NCI-H1105 (cell line): ENCODE measurements around the gene CACNB2.
A peak's percentile ranks its signal among the peaks of the same experiment; 100 is the strongest.

Source experiments
- DNase-seq: peaks from one replicate; lab custom pipeline; 2025; lab: John Stamatoyannopoulos, UW

The CACNB2 gene

DNA sequence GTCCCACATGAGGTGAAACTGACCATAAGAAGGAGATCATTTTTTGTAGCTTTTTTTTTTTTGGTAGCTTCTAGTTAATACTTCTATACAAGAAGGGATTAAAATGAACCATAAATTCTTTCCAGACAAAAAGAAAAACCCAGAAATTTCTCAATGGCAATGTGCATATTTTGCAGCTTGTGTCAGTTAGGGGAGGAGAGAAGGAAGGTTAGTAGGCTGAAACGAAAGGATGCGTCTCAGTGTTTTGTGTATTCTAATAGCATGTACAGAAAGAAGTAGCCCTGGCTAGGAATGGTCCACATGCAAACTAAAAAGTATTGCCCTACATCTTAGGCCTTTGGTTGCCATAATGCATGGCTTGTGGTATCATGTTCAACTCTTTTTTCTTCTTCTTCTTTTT lies 90.6 kb downstream of the CACNB2 start:
- DNase-seq: no peak

DNA sequence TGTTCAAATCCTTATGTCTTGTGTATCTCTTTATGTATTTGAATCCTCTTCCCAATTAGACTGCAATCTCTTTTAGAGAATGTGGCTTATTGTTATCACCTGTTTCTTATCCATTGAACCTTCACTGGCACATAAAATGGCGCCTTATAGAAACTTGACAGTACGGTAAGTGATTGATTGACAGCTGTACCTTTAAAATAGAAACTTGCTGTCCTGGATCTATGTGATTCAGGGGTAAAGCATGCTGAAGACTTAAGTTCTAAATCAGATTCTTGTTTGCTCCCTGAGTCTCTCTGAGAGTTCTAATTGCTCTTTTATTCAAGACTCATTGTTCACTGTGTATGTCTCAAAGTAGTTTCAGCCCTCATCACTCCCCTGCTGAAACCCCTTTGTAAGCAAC lies 91.3 kb downstream of the CACNB2 start:
- DNase-seq: no peak

- DNase-seq: no peak
These were observed 93.6 kb downstream of the CACNB2 start for GRCh38 chr10:18233775-18234174.

DNA sequence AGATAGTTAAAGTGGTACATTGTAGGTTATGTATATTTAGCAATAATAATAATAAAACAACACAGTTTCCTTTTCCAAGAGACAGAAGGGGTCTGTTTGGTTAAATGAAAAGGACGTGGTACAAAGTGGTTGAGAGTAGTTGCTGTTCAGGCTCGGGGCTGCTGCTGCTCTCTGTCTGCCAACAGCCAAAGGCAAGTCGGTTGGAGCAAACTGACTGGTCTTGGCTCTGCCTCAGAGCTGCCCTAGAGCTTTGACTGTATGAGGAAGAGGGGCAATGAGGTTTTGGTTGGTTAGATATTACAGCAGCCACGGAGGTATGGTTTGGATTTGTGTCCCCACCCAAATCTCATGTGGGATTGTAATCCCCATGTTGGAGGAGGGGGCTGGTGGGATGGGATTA lies 95.3 kb downstream of the CACNB2 start:
- DNase-seq: no peak

- no peak for DNase-seq
These were observed 96.5 kb downstream of the CACNB2 start for GRCh38 chr10:18236756-18237155.

DNA sequence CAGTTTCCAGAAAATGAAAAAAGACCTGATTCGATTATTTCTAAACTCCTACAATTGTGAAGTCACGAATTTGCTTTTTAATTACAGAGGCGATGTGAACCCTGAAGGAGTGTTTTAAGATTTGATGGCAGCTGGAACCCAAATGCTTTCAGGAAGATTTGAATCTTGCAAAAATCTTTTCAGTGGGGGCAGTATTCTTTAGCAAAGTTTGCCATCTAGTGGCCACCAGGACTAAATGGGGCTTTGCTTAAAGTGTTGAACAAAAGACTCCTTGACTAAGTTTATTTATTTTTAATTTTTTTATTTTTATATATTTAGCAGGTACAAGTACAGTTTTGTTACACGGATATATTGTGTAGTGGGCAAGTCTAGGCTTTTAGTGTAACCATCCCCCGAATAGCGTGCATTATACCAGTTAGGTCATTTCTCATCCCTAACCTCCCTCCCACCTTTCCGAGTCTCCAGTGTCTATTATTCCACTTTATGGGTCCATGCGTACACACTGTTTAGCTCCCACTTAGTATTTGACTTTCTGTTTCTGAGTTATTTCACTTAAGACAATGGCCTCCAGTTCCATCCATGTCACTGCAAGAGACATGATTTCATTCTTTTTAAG lies 98.8 kb downstream of the CACNB2 start:
- no peak for DNase-seq

- DNase-seq: no peak
These were observed 100.1 kb downstream of the CACNB2 start for GRCh38 chr10:18240185-18240882.

DNA sequence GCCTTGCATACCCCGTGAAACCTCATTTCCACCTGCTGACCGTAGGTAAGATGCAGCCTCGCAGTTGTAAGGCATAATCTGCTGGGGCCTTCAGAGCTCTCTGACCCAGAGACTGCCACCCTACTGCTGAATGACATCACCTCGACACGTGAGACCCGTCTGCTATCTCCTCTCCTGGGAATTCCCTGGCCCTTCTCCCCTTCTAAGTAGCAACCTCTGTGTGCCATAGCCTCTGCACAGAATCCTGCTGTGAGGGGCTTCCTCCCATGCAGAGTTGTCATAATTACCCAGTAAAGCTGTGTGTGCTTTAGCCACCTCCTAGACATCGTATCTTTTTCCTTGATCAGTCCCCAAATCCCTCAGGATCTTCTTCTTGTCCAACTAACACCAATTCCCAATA lies 106.7 kb downstream of the CACNB2 start:
- no peak for DNase-seq

- DNase-seq: no peak
These were observed 111.9 kb downstream of the CACNB2 start for GRCh38 chr10:18252086-18252485.

DNA sequence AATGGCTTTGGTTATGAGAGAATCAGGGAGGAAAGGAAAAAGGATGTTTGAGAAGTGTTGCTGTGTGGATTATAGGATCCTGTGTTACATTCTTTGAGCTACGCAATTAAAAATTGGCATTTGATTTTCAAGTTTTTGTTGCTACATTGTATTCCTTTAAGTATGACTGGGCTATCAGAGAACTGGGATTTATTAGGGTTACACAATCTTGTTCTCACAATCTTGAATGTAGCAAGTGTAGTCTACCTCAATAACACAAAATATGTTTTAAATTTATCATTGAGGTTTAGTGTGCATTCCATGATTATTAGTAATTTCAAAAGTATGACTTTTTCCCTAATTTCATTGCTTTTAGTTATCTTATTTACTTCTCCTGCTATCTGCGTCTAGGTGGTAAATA lies 113.9 kb downstream of the CACNB2 start:
- no peak for DNase-seq

DNA sequence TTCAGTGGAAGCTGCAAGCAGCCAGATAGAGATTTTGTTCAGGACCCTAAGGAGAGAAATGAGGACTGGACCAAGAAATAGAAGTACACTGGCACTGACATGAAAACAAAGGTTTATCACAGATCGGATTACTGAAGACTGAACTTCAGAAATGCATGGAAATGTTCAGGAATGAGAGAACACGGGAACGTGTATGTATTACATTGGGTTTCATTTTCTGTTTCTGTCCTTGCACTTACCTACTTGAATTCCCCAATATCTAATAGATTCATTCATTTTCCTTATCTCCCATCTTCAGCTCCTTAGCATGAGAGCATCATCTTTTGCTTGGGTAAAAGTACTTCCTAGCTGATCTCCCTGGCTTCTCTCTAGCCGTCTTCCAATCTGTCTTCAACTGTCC lies 114.5 kb downstream of the CACNB2 start:
- DNase-seq: no peak

DNA sequence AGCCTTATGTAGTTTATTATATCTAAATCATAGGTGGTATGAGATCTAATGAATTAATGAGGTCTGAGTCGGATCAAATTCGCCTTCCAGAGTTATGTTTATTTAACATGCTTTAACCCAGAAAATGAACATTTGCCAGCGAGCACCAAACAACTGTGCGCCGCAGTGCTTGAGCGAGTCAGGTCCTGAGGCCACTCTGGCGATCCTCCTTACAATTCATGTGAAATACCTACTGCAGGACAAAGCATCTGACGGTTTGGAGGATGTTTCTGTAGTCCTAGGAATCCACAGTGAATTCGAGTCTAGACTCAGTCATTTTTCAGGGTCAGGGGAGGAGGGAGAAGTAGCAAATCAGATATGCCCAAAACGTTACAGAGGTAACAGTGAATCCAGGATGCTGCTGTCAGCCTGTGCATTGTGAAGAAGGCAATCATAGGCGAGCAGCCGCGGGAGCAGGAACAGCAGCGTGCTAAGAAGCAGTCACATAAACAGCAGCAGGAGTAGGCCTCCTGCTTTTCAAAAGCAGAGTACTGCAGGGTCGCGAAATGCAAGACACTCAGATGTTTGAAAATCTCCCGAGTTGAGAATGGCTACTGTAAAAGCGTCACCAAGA lies 120.2 kb downstream of the CACNB2 start:
- no peak for DNase-seq

DNA sequence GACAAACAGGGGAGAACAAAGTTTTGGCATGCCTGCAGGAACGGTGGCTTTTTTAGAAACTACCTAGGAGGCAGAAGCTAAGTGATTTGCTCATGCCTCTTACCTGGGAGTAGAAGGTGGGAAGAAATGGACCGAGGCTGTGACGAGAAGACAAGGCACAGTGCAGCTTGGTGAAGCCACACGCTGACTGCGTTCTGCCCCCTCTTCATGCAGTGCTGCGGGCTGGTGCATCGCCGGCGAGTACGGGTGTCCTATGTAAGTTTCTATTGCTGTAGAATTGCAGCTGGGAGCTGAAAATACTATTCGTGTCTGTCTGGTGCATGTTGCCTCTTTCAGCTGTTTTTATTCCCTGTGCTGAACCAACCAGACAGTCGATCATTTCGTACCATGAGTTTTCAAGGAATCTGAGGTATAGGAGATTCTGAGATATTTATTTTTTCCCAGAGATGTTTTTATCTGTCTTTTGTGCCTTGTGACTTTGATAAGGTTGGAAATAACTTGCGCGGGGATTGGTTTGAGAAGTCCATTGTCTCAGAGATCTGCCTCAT lies 120.9 kb downstream of the CACNB2 start:
- DNase-seq: no peak

- DNase-seq: no peak
These were observed 121.6 kb downstream of the CACNB2 start for GRCh38 chr10:18261768-18262231.

DNA sequence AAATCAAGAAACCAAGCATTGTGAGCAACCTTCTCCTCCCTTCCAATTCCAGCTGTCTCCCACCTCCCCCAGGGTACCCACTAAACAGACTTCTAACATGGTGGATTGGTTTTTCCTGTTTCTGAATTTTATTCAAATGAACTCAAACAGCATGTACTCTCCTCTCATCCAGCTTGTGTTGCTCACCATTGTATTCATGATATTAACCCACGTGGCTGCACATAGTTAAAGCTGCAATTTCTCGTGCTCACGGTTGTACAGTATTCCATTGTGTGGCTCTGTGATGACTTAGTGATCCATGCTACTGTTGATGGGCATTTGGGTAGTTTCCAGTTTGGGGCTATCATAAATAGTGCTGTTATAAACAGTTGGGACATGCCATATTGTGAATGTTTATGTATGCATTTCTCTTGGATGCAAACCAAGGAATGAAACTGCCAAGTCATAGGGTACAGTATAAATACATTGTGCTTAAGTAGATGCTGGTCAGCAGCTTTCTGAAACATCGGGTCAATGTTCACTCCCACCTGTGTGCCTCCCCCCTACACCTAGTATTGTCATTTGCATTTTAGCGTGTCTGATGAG lies 124.3 kb downstream of the CACNB2 start:
- DNase-seq: no peak

DNA sequence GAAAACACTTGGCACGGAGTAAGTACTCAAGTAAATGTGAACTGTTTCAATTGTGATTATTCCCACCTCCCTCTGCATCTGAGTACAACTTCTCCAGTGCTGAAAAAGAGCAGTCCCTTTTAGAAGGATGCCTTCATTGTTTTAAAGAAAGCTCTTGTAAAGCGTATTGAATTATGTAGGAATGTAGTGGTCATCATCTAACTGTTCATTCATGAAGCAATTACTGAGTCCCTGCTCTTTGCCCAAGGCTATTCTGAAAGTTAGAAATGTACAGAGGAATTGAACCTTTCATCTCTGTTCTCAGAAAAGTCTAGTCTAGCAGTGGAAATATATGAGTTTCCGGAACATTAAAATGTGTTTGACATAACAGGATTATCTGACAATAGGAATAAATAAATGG lies 127.8 kb downstream of the CACNB2 start:
- no peak for DNase-seq

- no peak for DNase-seq
These were observed 131.3 kb downstream of the CACNB2 start for GRCh38 chr10:18271491-18271890.

GRCh38 chr10:18273039-18273438 lies 132.8 kb downstream of the CACNB2 start:
- DNase-seq: no peak

- no peak for DNase-seq
These were observed 138.0 kb downstream of the CACNB2 start for GRCh38 chr10:18278181-18278580.

- no peak for DNase-seq
These were observed 138.9 kb downstream of the CACNB2 start for GRCh38 chr10:18279173-18279572.

GRCh38 chr10:18282094-18282493 lies 141.9 kb downstream of the CACNB2 start:
- DNase-seq: no peak

DNA sequence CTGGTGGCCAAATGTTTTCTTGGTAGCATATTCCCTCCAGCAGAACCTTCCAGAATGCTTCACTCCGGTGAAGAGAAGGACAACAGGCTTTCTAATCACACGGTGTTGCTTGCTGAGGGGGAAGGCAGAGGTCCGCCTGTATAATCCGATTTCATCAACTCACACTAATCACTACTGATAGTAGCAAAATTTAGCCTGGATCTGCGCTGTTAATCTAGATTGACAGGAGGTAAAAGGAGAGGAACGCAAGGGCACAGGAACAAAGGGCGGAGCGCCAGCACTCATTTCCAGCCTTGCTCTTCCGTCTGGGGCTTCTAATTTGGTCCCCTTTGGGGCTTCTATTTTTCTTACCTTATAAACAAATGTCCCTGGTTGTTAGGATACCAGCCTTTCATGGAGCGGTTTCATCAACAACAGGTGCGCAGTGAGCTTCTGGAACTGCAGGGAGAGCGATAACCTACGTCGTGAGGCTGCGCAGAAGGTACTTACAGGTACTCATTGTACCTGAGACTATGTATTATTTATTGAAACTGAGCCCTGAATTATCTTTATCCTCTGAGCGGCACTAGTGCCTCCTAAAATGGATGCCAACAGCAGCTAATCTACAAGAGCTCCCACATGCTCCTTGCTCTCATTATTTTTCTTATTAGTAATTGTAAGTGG lies 150.6 kb downstream of the CACNB2 start:
- peak; percentile 47 for DNase-seq
